Loucy (cell line): Measurements from ENCODE around the gene PARP8.

Experiments used
- H2AFZ ChIP-seq: fragments of 200-600 bp; sonication (generic); 2 replicates; pipeline ENCODE4 v1.6.0; 2016; ENCODE audit warnings: antibody characterized with exemption, mild to moderate bottlenecking, low read length, moderate library complexity
- H3F3A ChIP-seq: fragments of 200-600 bp; 2 replicates; pipeline ENCODE4 v1.6.0; 2016; ENCODE audit warnings: antibody characterized with exemption, low read depth, mild to moderate bottlenecking
- H3K27me3 ChIP-seq: fragments of 200-600 bp; sonication (generic); 2 replicates; pipeline ENCODE4 v1.6.1; 2014; ENCODE audit warnings: low read length, mild to moderate bottlenecking; ENCODE audit not compliant: insufficient read depth, poor library complexity, severe bottlenecking
- H3K36me3 ChIP-seq: fragments of 200-600 bp; sonication (generic); 2 replicates; pipeline ENCODE4 v1.6.1; 2016; ENCODE audit warnings: low read length; ENCODE audit not compliant: insufficient read depth
- H3K4me1 ChIP-seq: fragments of 200-600 bp; sonication (generic); 2 replicates; pipeline ENCODE4 v1.5.1; 2014; ENCODE audit warnings: low read length, mild to moderate bottlenecking; ENCODE audit not compliant: insufficient read depth, poor library complexity, severe bottlenecking
- H3K4me2 ChIP-seq: fragments of 200-600 bp; sonication (generic); 2 replicates; pipeline ENCODE4 v1.6.0; 2014; ENCODE audit warnings: antibody characterized with exemption, low read length, low read depth, mild to moderate bottlenecking; ENCODE audit not compliant: poor library complexity, severe bottlenecking
- H3K4me3 ChIP-seq: fragments of 200-600 bp; sonication (generic); 2 replicates; pipeline ENCODE4 v1.5.1; 2014; ENCODE audit warnings: low read length, mild to moderate bottlenecking, mixed read lengths; ENCODE audit not compliant: poor library complexity, severe bottlenecking
- H3K79me2 ChIP-seq: fragments of 200-600 bp; sonication (generic); 2 replicates; pipeline ENCODE4 v1.6.1; 2014; ENCODE audit warnings: low read length; ENCODE audit not compliant: insufficient read depth
- H3K9ac ChIP-seq: fragments of 200-600 bp; sonication (generic); 2 replicates; pipeline ENCODE4 v1.6.0; 2014; ENCODE audit warnings: mild to moderate bottlenecking, low read depth, low read length, moderate library complexity; ENCODE audit not compliant: poor library complexity, severe bottlenecking
- H3K9me2 ChIP-seq: fragments of 200-600 bp; sonication (generic); replicated peaks from 2 replicates; pipeline ENCODE4 v1.6.1; 2016; ENCODE audit warnings: low read depth, low read length, mixed read lengths
- H3K9me3 ChIP-seq: fragments of 200-600 bp; sonication (generic); 2 replicates; pipeline ENCODE4 v1.6.1; 2014; ENCODE audit warnings: mild to moderate bottlenecking, antibody characterized with exemption, low read length, low read depth; ENCODE audit not compliant: insufficient read depth
- H4K20me1 ChIP-seq: fragments of 200-600 bp; sonication (generic); 2 replicates; pipeline ENCODE4 v1.6.0; 2014; ENCODE audit warnings: antibody characterized with exemption, low read length, mild to moderate bottlenecking; ENCODE audit not compliant: insufficient read depth, poor library complexity, severe bottlenecking
- CTCF ChIP-seq: fragments of 200-600 bp; sonication (generic); conservative IDR thresholded peaks from 2 replicates; pipeline ENCODE4 v1.5.1; 2014; ENCODE audit warnings: mild to moderate bottlenecking, antibody characterized with exemption, low read length
- EZH2phosphoT487 ChIP-seq: fragments of 200-600 bp; IDR thresholded peaks from 2 replicates; pipeline ENCODE4 v1.6.1; 2018; ENCODE audit warnings: antibody characterized with exemption, mild to moderate bottlenecking, moderate library complexity, borderline replicate concordance

Gene PARP8

GRCh38 chr5:50829023-50829422, 162.6 kb downstream of the PARP8 start:
- Histone ChIP-seq H3K9me3 (no peaks in the 10 kb centered on the region), H3K9me2 (no peaks in the 10 kb centered on the region), H3F3A (no peaks in the 10 kb centered on the region), H4K20me1 (no peaks in the 10 kb centered on the region), H2AFZ (no peak overlapping the region), H3K4me1 (no peaks in the 10 kb centered on the region), H3K4me3 (no peak overlapping the region), H3K4me2 (no peak overlapping the region), H3K27me3 (no peaks in the 10 kb centered on the region), H3K9ac (no peak overlapping the region), H3K36me3 (peaks cover 14% of the 10 kb centered on the region; the same call in 1 of the 2 replicates), H3K79me2 (no peaks in the 10 kb centered on the region)
- TF ChIP-seq EZH2phosphoT487 (no peak), CTCF (no peak)

DNA sequence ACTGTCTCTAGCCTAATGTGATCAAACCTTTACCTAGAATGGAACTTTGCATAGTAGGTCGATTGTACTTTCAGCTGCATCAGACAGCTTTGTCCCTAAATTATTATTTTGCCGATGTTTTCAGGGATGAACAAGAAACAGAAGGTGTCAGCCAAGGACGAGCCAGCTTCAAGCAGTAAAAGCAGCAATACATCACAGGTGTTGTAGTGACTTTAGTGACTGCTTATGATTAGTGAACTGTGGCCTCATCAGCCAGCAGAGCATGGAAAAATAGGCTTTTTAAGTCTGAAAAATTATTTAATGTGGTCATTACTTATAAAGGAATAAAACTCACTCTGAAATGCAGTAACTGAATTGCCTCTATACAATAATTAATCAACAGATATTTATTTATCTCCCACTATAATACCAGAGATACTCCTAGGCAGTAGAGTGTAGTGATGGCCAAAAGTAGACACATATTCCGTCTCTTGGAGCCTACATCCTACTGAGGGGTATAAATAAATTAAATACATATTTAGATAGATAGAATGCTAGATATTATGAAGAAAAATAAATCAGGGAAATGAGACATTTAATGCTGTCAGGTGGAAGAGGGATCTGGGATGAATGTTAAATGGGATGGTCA, 166.3 kb downstream of the PARP8 start:
- no peak for TF ChIP-seq CTCF
- TF ChIP-seq EZH2phosphoT487 = no peak
- Histone ChIP-seq H3K4me1 (no peaks in the 10 kb centered on the region), H2AFZ (no peak overlapping the region), H3K4me3 (no peak overlapping the region), H3K4me2 (no peak overlapping the region), H3K9me2 (no peaks in the 10 kb centered on the region), H3K9me3 (no peaks in the 10 kb centered on the region), H3K36me3 (peaks cover 14% of the 10 kb centered on the region; the same call in 1 of the 2 replicates), H3K27me3 (no peaks in the 10 kb centered on the region), H3K9ac (no peak overlapping the region), H4K20me1 (no peaks in the 10 kb centered on the region), H3F3A (no peaks in the 10 kb centered on the region), H3K79me2 (no peaks in the 10 kb centered on the region)

DNA sequence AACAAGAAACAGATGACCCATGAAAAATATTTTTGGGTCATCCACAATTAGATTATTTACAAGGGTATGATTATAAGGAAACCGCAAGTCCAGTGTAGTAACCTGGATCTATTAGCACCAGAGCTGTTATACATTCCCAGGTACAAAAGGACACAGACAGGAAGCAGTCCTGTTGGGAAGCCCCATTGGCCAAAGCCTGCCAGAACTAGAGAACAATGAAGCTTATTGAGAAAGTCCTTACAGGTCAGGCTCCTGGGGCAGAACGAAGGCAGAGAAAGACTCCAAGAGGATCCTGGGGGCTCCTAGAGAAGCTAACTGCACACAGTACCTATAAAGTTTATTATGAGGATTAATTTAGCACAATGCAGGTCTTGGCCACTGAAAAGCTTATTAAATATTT, 169.9 kb downstream of the PARP8 start:
- 0 out of 2 replicates have a peak, but pooled peaks cover 2% of the 10 kb centered on the region for H3F3A ChIP-seq
- H3K9me3 ChIP-seq = no peaks in the 10 kb centered on the region
- no peaks in the 10 kb centered on the region for H3K79me2 ChIP-seq
- H3K4me2 ChIP-seq = no peak overlapping the region
- peaks cover 9% of the 10 kb centered on the region; the same call in 1 of the 2 replicates for H3K36me3 ChIP-seq
- H3K4me1 ChIP-seq = no peaks in the 10 kb centered on the region
- no peak overlapping the region for H3K9ac ChIP-seq
- H2AFZ ChIP-seq = no peak overlapping the region
- no peak overlapping the region for H3K4me3 ChIP-seq
- TF ChIP-seq CTCF (no peak), EZH2phosphoT487 (no peak)
- no peaks in the 10 kb centered on the region for H3K27me3 ChIP-seq
- no peaks in the 10 kb centered on the region for H4K20me1 ChIP-seq
- H3K9me2 ChIP-seq = no peaks in the 10 kb centered on the region
